T follicular helper cell (primary cell): ENCODE data around the gene SLC35E1.
"Not testable (repeated sequence)": the region's sequence is repeated elsewhere in the genome, so short reads cannot be mapped to it uniquely, and the experiment has no call there.

Experiments used
- DNase-seq: peaks from one replicate; pipeline ENCODE4 v3.0.0-alpha.2; 2020; ENCODE audit warnings: low read depth

The SLC35E1 gene

DNA sequence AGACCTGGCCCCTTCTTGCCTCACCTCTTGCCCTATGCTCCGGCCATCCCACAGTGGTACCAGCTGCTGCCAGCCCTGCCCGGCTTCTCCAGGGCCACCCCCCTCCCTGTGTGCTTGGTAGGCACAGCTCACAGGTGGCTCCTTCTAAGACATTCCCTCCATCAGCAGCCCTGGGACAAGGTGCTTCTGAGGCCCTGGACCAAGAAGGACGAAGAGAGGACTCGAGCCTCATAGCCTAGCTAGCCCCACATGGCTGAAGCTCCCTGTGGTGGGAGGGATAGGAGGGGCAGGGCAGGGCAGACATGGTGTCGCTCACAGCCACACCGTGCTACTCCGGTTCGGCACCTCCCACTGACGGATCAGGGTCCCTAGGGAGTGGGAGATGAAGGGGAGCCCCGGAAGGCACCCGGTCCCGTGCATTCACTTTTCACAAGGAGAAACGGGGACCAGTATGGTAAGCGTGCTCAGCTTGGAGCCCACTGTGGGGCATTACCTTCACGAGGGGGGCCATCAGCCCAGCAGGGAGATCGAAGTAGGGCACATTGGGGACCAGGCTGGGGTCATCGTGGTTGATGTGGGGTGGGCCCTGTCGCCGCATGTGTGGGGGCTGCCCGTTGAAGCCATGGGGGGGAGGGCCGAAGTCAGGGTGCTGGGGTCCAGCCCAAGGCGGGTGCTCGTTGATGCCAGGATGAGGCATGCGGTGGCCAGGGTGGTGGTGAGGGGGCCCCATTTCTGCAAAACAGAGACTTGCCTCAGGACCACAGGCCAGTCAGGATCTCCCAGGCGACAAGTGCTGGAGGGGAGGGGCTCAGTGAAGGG, 49.4 kb downstream of the SLC35E1 start:
- DNase-seq = no peak

DNA sequence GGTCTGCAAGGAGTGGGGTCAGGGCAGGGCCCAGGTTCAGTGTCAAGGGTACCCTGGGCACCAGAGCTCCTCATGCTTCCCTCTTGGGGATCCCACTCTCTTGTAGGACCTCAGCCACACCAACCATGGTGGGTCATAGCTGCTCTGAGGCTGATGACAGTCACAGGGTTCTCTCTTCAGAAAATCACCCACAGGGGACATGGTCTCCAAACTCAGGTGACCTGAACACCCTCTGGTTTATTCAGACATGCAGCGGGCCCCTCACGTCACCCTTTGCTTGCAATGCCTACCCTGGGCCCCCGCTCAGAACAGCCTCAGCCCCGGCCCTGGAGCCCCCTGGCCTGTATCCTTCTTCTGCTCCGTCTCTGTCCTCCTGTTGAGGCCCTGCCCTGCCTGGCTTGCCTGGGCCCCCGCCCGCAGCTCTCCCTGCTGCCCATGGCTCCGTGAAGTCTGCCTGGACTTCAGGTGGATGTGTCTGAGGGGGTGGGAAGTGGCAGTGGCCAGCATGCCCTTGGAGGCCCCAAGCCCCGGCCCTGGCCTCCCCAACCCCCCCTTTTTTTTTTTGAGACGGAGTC, 50.4 kb downstream of the SLC35E1 start:
- DNase-seq = no peak

DNA sequence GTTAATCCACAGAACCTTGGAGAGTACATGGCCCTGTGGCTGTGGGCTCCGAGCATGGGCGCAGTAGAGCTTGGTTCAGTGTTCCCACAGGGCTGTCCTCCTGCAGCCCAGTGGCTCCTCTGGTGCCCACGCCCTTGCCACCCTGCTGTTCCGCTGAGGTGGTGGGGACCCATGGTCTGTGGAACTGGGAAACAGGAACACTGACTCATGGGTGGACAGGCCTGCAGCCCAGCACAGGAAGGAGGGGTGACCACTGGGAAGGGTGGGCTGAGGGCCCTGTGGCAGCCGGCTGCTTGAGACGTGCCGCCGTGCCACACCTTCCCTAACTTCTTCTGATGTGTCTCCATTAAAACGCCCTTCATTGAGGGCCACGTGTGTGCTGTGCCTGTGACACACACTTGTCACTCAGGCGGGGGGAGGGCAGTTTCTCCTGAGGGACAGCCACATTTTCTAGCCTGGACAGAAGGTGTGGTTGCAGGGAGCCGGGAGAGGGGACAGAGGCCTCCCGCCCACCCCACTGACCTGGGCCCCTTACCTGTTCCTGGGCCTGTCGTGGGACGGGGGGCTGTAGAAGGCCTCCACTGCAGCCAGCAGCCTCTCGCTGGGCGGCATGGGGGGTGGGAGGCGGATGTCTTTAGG, 51.1 kb downstream of the SLC35E1 start:
- no peak for DNase-seq

GRCh38 chr19:16520074-16520973, 51.9 kb downstream of the SLC35E1 start:
- DNase-seq = no peak

- DNase-seq = no peak
Measured at GRCh38 chr19:16519230-16519687, 53.0 kb downstream of the SLC35E1 start.

GRCh38 chr19:16518483-16519229, 53.6 kb downstream of the SLC35E1 start:
- DNase-seq = no peak

DNA sequence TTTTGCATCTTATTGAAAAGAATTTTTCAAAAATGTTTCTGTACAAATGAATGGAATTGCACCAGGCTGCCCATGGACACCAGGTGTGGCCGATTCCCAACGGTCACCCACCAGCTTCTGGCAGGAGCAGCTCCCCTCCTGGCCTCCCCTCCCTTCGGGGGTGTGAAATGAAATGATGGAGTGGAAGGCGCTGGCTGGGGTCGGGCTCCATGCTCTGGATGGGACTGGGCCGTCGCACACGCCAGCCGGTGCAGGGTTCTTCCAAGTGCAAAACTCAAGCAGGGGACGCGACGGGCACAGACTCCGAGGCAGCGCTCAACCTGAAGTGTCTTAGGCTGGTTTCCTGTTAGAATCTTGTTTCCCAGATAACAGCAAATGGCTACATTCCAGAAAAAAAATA, 54.2 kb downstream of the SLC35E1 start:
- DNase-seq = no peak

GRCh38 chr19:16516923-16517610, 55.1 kb downstream of the SLC35E1 start:
- DNase-seq = no peak

- DNase-seq = no peak
Measured at GRCh38 chr19:16516381-16516780, 55.8 kb downstream of the SLC35E1 start.

GRCh38 chr19:16514383-16515019, 57.7 kb downstream of the SLC35E1 start:
- no peak for DNase-seq

- DNase-seq = not testable (repeated sequence)
Measured at GRCh38 chr19:16512611-16513010, 59.6 kb downstream of the SLC35E1 start.

GRCh38 chr19:16509141-16510061, 62.8 kb downstream of the SLC35E1 start:
- no peak for DNase-seq

GRCh38 chr19:16508546-16508945, 63.7 kb downstream of the SLC35E1 start:
- no peak for DNase-seq

- DNase-seq = no peak
Measured at GRCh38 chr19:16506961-16507360, 65.3 kb downstream of the SLC35E1 start.

DNA sequence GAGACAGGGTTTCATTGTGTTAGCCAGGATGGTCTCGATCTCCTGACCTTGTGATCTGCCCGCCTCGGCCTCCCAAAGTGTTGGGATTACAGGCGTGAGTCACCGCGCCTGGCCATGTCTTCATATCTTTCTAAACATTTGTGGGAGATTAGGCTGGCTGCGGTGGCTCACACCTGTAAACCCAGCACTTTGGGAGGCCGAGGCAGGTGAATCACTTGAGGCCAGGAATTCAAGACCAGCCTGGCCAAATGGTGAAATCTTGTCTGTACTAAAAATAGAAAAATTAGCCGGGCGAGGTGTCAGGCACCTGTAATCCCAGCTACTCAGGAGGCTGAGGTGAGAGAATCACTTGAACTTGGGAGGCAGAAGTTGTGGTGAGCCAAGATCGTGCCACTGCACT, 66.1 kb downstream of the SLC35E1 start:
- DNase-seq = not testable (repeated sequence)

- DNase-seq = no peak
Measured at GRCh38 chr19:16504271-16504670, 67.9 kb downstream of the SLC35E1 start.
